GM12878 (cell line): ENCODE results near the gene RABEP2. TPM values are rescaled to one million over a fixed set of nuclear protein-coding genes. Genes with fewer than 3 reads are reported as not detected.

Experiments used
- BACH1 ChIP-seq: fragments of 450-650 bp; IDR thresholded peaks from 2 replicates; pipeline ENCODE4 v1.6.1; 2017; ENCODE audit warnings: mild to moderate bottlenecking, borderline replicate concordance
- CREM ChIP-seq: IDR thresholded peaks from 2 replicates; pipeline ENCODE4 v1.6.1; 2014; ENCODE audit warnings: antibody characterized with exemption, low read depth
- HDGF ChIP-seq: fragments of 450-650 bp; IDR thresholded peaks from 2 replicates; pipeline ENCODE4 v1.6.1; 2016; ENCODE audit warnings: antibody characterized with exemption
- IKZF2 ChIP-seq, 2 experiments: fragments of 450-650 bp; IDR thresholded peaks; 2 replicates each; pipeline ENCODE4 v1.6.1; 2017; ENCODE audit warnings: mild to moderate bottlenecking in 2 of 2, moderate library complexity in 2 of 2
- JUNB ChIP-seq: IDR thresholded peaks from 2 replicates; pipeline ENCODE4 v1.6.1; 2016; ENCODE audit warnings: antibody characterized with exemption, mild to moderate bottlenecking
- MTA2 ChIP-seq: fragments of 450-650 bp; IDR thresholded peaks from 2 replicates; pipeline ENCODE4 v1.6.1; 2016; ENCODE audit warnings: low read depth, mild to moderate bottlenecking, moderate library complexity
- MTA3 ChIP-seq: IDR thresholded peaks from 2 replicates; pipeline ENCODE4 v1.6.1; 2012; ENCODE audit warnings: low read length, inconsistent platforms, borderline replicate concordance
- MXI1 ChIP-seq: fragments of 150-350 bp; IDR thresholded peaks from 2 replicates; pipeline ENCODE4 v1.6.1; 2011; ENCODE audit warnings: low read depth, mild to moderate bottlenecking, inconsistent platforms, low read length, improper control_type of control experiment
- MYB ChIP-seq: fragments of 150-350 bp; IDR thresholded peaks from 2 replicates; pipeline ENCODE4 v1.6.1; 2014; ENCODE audit warnings: mild to moderate bottlenecking, low read depth, low read length, borderline replicate concordance
- NBN ChIP-seq: fragments of 450-650 bp; IDR thresholded peaks from 2 replicates; pipeline ENCODE4 v1.6.1; 2016
- NFYA ChIP-seq: IDR thresholded peaks from 2 replicates; pipeline ENCODE4 v1.6.1; 2011; ENCODE audit warnings: low read depth, mild to moderate bottlenecking, low read length, improper control_type of control experiment, borderline replicate concordance
- POLR2AphosphoS2 ChIP-seq: IDR thresholded peaks from 2 replicates; pipeline ENCODE4 v1.6.1; 2011; ENCODE audit warnings: low read depth, mild to moderate bottlenecking, low read length, improper control_type of control experiment, moderate library complexity
- RELA ChIP-seq: fragments of 450-650 bp; IDR thresholded peaks from 2 replicates; pipeline ENCODE4 v1.8.0; 2014; ENCODE audit warnings: borderline replicate concordance; ENCODE audit not compliant: partially characterized antibody
- SIX5 ChIP-seq: IDR thresholded peaks from 2 replicates; pipeline ENCODE4 v1.6.1; 2011; ENCODE audit warnings: mild to moderate bottlenecking, low read depth, low read length, moderate library complexity; ENCODE audit not compliant: severe bottlenecking
- SMARCA5 ChIP-seq: fragments of 450-650 bp; IDR thresholded peaks from 2 replicates; pipeline ENCODE4 v1.6.1; 2017; ENCODE audit warnings: mild to moderate bottlenecking
- WRNIP1 ChIP-seq: IDR thresholded peaks from 2 replicates; pipeline ENCODE4 v1.6.1; 2011; ENCODE audit warnings: low read depth, low read length, improper control_type of control experiment, borderline replicate concordance
- polyA plus RNA-seq, 11 experiments: library from polyadenylated mRNA; depleted of rRNA in 4 of 11; unstranded in 6 of 11; stranded (reverse) in 5 of 11; fragments of >200 nt; fragmentation: Nextera tagmentation in 4 of 11; fragmentation: Illumina TruSeq in 1 of 11; extraction: Ambion mirVana in 4 of 11; extraction: Trizol in 1 of 11; gene quantifications; 1 replicate in 1 of 11; 2 replicates in 10 of 11; pipeline versions ENCODE4 v1.2.1 to v1.2.3, GENCODE V29; 2011 to 2016; ENCODE audit warnings: inconsistent platforms in 2 of 11, missing spikeins in 2 of 11, low read depth in 1 of 11
- total RNA-seq, 4 experiments: library from RNA; depleted of rRNA in 3 of 4; stranded (reverse); fragments of >200 nt in 3 of 4; fragmentation: Illumina TruSeq in 1 of 4; extraction: Trizol in 1 of 4; gene quantifications; 2 replicates each; pipeline versions ENCODE4 v1.2.1 to v1.2.3, GENCODE V29; 2013 to 2021
- TF ChIP-seq, protein P1 (sequence below): fragments of 450-650 bp; IDR thresholded peaks from 2 replicates; pipeline ENCODE4 v1.6.1; 2016; ENCODE audit warnings: mild to moderate bottlenecking, moderate library complexity, borderline replicate concordance
- TF ChIP-seq, protein P2 (sequence below): fragments of 450-650 bp; IDR thresholded peaks from 2 replicates; pipeline ENCODE4 v1.6.1; 2018; ENCODE audit warnings: borderline replicate concordance, mild to moderate bottlenecking; ENCODE audit not compliant: partially characterized antibody
- TF ChIP-seq, protein P3 (sequence below): IDR thresholded peaks from 2 replicates; pipeline ENCODE4 v1.6.1; 2012; ENCODE audit warnings: low read depth, low read length, improper control_type of control experiment
- TF ChIP-seq, protein P4 (sequence below): fragments of 150-350 bp; IDR thresholded peaks from 2 replicates; pipeline ENCODE4 v1.6.1; 2016; ENCODE audit warnings: low read depth, low read length

The RABEP2 gene
- total and polyA plus RNA-seq, 10 of the 15 experiments (the other 5 are each of a cell fraction or from before 2014, with no cell fraction given) = 0.47 to 33.2 (median 18.6) TPM

GRCh38 chr16:28974437-28975157 is 49.6 kb upstream of the RABEP2 start, which contains the start of gene SPNS1 (continued):
- TF ChIP-seq, protein P1, sequence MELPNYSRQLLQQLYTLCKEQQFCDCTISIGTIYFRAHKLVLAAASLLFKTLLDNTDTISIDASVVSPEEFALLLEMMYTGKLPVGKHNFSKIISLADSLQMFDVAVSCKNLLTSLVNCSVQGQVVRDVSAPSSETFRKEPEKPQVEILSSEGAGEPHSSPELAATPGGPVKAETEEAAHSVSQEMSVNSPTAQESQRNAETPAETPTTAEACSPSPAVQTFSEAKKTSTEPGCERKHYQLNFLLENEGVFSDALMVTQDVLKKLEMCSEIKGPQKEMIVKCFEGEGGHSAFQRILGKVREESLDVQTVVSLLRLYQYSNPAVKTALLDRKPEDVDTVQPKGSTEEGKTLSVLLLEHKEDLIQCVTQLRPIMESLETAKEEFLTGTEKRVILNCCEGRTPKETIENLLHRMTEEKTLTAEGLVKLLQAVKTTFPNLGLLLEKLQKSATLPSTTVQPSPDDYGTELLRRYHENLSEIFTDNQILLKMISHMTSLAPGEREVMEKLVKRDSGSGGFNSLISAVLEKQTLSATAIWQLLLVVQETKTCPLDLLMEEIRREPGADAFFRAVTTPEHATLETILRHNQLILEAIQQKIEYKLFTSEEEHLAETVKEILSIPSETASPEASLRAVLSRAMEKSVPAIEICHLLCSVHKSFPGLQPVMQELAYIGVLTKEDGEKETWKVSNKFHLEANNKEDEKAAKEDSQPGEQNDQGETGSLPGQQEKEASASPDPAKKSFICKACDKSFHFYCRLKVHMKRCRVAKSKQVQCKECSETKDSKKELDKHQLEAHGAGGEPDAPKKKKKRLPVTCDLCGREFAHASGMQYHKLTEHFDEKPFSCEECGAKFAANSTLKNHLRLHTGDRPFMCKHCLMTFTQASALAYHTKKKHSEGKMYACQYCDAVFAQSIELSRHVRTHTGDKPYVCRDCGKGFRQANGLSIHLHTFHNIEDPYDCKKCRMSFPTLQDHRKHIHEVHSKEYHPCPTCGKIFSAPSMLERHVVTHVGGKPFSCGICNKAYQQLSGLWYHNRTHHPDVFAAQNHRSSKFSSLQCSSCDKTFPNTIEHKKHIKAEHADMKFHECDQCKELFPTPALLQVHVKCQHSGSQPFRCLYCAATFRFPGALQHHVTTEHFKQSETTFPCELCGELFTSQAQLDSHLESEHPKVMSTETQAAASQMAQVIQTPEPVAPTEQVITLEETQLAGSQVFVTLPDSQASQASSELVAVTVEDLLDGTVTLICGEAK = no peak
- TF ChIP-seq SMARCA5 (0 out of 2 replicates have a peak, but pooled peaks have one; percentile 18), MYB (no peak), MXI1 (peak; percentile 96), MTA2 (0 out of 2 replicates have a peak, but pooled peaks have one; percentile 47), POLR2AphosphoS2 (no peak), CREM (peak; percentile 80), NFYA (no peak), MTA3 (no peak), RELA (peak; percentile 84), NBN (peak; percentile 85), SIX5 (peak; percentile 70), IKZF2 (IDR thresholded peaks at IDR 0.05) (peak; percentile 70 to 77; a peak in 3 of 4 replicates), BACH1 (peak; percentile 50; the same call in 1 of the 2 replicates), WRNIP1 (no peak), HDGF (peak; percentile 21; the same call in 1 of the 2 replicates), JUNB (no peak)
- TF ChIP-seq, protein P2, sequence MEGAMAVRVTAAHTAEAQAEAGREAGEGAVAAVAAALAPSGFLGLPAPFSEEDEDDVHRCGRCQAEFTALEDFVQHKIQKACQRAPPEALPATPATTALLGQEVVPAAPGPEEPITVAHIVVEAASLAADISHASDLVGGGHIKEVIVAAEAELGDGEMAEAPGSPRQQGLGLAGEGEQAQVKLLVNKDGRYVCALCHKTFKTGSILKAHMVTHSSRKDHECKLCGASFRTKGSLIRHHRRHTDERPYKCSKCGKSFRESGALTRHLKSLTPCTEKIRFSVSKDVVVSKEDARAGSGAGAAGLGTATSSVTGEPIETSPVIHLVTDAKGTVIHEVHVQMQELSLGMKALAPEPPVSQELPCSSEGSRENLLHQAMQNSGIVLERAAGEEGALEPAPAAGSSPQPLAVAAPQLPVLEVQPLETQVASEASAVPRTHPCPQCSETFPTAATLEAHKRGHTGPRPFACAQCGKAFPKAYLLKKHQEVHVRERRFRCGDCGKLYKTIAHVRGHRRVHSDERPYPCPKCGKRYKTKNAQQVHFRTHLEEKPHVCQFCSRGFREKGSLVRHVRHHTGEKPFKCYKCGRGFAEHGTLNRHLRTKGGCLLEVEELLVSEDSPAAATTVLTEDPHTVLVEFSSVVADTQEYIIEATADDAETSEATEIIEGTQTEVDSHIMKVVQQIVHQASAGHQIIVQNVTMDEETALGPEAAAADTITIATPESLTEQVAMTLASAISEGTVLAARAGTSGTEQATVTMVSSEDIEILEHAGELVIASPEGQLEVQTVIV = peak; percentile 68
- TF ChIP-seq, protein P3, sequence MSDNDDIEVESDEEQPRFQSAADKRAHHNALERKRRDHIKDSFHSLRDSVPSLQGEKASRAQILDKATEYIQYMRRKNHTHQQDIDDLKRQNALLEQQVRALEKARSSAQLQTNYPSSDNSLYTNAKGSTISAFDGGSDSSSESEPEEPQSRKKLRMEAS = peak; percentile 97
- TF ChIP-seq, protein P4, sequence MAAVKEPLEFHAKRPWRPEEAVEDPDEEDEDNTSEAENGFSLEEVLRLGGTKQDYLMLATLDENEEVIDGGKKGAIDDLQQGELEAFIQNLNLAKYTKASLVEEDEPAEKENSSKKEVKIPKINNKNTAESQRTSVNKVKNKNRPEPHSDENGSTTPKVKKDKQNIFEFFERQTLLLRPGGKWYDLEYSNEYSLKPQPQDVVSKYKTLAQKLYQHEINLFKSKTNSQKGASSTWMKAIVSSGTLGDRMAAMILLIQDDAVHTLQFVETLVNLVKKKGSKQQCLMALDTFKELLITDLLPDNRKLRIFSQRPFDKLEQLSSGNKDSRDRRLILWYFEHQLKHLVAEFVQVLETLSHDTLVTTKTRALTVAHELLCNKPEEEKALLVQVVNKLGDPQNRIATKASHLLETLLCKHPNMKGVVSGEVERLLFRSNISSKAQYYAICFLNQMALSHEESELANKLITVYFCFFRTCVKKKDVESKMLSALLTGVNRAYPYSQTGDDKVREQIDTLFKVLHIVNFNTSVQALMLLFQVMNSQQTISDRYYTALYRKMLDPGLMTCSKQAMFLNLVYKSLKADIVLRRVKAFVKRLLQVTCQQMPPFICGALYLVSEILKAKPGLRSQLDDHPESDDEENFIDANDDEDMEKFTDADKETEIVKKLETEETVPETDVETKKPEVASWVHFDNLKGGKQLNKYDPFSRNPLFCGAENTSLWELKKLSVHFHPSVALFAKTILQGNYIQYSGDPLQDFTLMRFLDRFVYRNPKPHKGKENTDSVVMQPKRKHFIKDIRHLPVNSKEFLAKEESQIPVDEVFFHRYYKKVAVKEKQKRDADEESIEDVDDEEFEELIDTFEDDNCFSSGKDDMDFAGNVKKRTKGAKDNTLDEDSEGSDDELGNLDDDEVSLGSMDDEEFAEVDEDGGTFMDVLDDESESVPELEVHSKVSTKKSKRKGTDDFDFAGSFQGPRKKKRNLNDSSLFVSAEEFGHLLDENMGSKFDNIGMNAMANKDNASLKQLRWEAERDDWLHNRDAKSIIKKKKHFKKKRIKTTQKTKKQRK = no peak
